NCI-H146 (cell line): ENCODE results near the gene OPCML.

Experiments
- DNase-seq: peaks from one replicate; lab custom pipeline; 2025; lab: John Stamatoyannopoulos, UW

OPCML gene

GRCh38 chr11:132472411-132473172 is 1059.7 kb downstream of the OPCML start:
- peak; percentile 9 for DNase-seq

- no peak for DNase-seq
These were observed 1060.8 kb downstream of the OPCML start for GRCh38 chr11:132471466-132471865.

GRCh38 chr11:132466983-132467382 is 1065.3 kb downstream of the OPCML start:
- DNase-seq: peak; percentile 25

- DNase-seq: no peak
These were observed 1067.4 kb downstream of the OPCML start for GRCh38 chr11:132464939-132465338.

GRCh38 chr11:132464003-132464342 is 1068.3 kb downstream of the OPCML start:
- DNase-seq: no peak

- no peak for DNase-seq
These were observed 1068.9 kb downstream of the OPCML start for GRCh38 chr11:132463295-132464002.

- DNase-seq: no peak
These were observed 1072.6 kb downstream of the OPCML start for GRCh38 chr11:132459736-132460135.

GRCh38 chr11:132457445-132457844 is 1074.9 kb downstream of the OPCML start:
- no peak for DNase-seq

GRCh38 chr11:132456751-132457328 is 1075.5 kb downstream of the OPCML start:
- DNase-seq: no peak

- DNase-seq: no peak
These were observed 1077.3 kb downstream of the OPCML start for GRCh38 chr11:132455044-132455443.

GRCh38 chr11:132453406-132453805 is 1078.9 kb downstream of the OPCML start:
- no peak for DNase-seq

GRCh38 chr11:132452616-132453015 is 1079.7 kb downstream of the OPCML start:
- DNase-seq: no peak

- no peak for DNase-seq
These were observed 1080.2 kb downstream of the OPCML start for GRCh38 chr11:132451942-132452601.

- no peak for DNase-seq
These were observed 1081.7 kb downstream of the OPCML start for GRCh38 chr11:132450631-132451030.

GRCh38 chr11:132448334-132448995 is 1083.8 kb downstream of the OPCML start:
- DNase-seq: no peak

- no peak for DNase-seq
These were observed 1084.5 kb downstream of the OPCML start for GRCh38 chr11:132447761-132448160.

GRCh38 chr11:132445859-132446291 is 1086.4 kb downstream of the OPCML start:
- DNase-seq: no peak

- no peak for DNase-seq
These were observed 1087.4 kb downstream of the OPCML start for GRCh38 chr11:132444911-132445310.

- DNase-seq: no peak
These were observed 1092.5 kb downstream of the OPCML start for GRCh38 chr11:132439711-132440255.

GRCh38 chr11:132438418-132438817 is 1093.9 kb downstream of the OPCML start:
- DNase-seq: no peak

GRCh38 chr11:132430429-132431062 is 1101.8 kb downstream of the OPCML start:
- peak; percentile 33 for DNase-seq
